HG03196 (cell line): ENCODE measurements around the gene CCND2.
A peak's percentile ranks its signal among the peaks of the same experiment; 100 is the strongest.

Source experiments
- ATAC-seq: cut with Tn5 transposase; IDR thresholded peaks from one replicate; pipeline ENCODE4 v1.9.1; 2021; ENCODE audit not compliant: unreplicated experiment

CCND2 gene

DNA sequence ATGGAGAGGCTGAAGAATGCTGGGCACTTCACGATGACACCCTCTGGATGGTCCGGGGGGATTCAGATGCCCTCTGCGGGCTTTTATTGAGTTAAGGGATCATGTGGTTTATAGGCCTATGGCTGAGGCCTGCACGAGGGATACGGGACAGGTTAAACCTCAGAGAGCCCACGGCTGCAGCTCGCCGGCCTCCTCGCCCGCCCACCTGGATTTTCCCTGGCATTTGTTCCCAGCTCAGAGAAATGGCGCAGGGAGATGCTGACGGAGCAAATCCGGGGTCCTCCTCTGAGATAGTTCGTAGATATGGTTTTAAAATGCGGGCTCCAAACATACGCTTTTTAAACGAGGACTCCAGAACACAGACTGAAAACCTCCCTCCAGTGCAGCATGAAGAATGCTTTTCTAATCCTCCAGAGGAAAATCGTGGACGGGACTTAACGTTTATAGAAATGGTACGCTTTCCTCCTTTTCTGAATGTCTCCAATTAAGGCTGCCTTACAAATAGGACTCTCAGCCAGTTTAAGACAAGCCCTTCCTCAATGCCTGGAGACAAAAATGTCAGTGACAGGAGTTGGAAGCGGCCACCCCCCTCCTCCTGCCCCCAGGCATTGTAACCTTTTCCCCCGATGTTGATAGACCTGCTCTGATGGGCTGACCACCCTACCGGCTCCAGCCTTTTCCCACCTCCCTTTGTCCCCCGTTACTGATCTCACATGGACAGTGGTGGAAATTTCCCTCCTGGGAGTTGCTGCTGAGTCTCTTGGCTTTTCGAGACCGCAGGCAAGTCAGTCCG, 16.6 kb downstream of the CCND2 start:
- ATAC-seq: no peak

DNA sequence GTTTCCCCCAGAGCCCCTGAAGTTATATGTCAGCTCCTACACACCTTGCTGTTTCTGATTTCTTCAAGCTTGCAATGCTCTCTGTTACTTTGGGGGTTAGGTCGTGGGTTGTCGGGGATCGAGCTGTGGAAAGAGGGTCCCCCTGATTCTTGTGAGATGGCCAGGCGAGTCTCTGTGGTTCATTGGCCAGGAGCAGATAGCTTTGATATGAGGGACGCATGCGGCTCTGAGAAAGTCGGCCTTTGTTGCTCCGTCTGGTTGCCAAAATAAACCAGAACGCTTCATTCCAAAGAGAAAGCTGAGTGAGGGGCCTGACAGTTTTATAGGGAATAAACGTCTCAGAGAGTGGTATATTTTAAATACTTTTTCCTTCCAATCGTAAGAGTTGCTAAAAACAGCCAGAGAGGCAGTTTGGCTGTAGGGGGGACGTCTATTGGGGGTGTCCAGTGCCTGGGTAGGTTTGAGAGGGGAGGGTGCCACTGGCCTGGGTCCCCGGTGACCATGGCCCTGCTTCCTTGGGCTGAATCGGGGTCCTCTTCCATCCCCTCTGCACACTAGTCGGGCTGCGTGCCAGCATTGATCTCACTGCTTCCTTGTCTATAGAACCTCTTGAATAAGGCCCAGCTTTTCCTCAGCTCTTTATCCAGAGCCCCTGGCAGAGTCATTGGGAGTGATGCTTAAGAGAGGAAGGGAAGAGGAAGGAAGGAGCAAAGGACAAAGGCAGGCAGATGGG, 18.9 kb downstream of the CCND2 start:
- ATAC-seq: no peak

DNA sequence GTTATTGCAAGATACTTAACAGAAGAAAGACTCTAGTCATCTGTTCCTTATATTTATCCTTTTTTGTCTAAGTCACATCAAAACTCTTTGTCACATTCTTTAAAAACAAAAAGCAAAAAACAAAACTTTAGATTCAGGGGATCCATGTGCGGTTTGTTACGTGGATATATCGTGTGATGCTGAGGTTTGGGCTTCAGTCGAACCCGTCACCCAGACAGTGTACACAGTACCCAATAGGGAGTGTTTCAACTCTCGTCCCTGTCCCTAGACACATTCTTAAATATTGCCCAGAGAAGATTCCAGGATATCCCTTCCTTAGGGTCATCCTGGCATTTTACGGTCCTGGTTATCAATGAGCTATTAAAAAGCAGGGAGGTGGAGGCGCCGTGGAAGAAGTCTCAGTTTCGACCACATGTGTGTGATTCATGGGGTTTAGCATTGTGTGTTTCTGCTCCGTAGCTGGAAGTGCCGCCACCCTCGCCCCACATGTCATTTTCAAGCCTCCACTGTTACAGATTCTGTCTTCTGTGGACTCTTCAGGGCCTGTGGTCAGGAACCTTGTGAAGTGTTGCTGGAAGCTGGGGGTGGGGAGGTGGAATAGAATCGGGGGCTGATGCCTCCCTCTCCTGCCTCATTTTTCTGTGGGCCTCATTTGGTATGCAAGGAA, 19.9 kb downstream of the CCND2 start:
- no peak for ATAC-seq

DNA sequence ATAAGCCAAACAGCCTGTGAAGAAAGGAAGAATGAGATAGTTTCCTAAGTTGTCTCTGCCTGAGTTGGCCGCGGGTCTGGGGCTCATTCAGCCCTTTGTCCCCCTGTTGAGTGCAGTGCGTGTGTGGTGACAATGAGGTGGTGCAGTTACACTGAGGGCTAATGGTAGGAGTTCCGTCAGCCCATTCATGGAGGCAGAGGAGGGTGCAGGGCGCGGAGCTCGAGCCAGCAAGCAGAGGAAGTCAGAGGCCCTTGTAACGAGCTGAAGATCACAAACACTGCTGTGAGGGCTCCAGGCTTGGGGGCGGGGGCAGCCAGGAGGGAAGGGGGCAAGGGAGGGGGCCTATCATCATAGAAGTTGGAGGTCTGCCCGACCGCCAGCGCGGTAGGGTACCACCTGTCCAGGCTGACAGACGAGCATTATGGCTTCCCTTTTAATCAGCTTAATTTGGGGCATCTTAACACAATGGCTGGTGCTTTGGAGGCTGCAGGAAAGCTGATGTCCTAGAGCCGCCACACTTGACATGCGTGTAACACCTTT, 20.5 kb downstream of the CCND2 start:
- no peak for ATAC-seq

DNA sequence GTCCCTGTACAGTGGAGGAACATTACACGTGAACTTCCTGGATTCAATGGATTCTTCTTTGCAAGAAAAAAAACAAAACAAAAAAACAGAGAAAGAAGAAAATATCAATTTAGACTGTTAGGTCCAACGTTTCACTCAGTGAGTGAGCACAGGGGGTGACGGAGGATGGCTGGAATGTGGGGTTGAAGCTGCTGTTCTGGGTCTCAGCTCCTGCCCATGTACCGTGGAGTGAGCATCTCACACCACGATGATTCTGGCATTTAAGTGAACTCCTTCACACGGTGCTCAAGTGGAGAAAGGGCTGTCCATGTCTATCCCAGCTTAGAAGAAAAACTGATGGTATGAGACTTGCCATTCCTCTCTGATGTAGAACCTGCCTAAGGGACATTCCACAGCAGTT, 23.2 kb downstream of the CCND2 start:
- ATAC-seq: no peak

DNA sequence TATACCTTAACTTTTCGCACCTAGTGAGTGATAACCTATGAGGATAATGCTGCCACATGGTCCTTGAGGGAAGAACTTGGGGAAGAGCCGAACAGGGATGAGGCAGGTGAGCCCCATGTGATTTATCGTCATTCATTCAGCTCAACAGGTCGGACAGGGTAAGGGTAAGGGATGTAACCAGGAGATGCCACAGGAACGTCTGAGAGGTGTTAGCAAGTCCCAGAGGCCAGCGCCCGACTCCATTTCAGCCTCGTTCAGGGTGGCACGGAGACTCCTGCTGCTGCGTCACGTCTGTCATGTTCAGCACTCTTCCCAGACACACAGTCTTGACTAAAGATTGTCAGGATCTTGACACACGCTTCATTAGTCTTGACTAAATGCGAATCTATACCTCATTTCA, 24.1 kb downstream of the CCND2 start:
- no peak for ATAC-seq

DNA sequence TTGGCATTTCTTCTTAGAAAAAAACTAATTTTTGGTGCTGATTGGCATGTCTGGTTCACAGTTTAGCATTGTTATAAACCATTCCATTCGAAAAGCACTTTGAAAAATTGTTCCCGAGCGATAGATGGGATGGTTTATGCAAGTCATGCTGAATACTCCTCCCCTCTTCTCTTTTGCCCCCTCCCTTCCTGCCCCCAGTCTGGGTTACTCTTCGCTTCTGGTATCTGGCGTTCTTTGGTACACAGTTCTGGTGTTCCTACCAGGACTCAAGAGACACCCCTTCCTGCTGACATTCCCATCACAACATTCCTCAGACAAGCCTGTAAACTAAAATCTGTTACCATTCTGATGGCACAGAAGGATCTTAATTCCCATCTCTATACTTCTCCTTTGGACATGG, 27.3 kb downstream of the CCND2 start:
- ATAC-seq: no peak

DNA sequence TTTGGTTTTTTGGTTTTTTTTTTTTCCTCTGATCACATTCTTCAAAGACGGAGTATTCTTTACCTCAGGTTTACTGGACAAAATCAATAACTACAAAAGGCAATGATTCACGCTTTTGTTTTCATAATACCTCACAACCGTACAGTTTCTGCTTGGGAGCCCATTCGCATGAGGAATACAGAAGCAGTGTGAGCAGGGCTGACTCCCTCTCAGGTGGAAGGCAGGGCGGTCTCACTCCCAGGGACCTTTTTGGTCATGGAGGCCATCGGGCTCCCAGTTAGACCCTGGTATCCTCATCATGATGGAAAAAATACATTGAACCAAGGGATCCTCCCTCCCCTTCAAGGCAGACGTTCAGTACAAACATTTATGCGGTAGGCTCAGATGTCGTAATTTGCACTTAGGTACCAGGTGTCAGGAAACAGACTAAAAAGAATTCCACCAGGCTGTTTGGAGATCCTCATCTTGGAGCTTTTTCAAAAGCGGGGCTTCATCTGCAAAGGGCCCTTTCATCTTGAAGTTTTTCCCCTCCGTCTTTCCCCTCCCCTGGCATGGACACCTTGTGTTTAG, 28.5 kb downstream of the CCND2 start:
- ATAC-seq: no peak

DNA sequence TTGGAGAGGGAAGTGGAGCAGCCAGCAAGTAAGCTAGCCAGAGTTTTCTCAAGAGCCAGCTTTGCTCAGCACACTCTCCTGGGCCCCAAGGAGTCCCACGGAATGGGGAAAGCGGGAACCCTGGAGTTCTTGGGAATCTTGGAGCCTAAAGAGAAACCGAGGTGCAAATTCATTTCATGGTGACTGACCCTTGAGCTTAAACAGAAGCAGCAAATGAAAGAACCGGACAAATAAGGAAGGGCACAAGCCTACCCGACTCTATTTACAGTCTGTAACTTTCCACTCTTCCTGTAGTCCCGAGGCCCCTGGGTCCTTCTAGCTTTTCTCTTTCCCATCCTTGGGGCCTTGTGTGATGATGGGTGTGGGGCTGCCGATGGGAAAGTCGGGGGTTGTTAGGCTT, 29.3 kb downstream of the CCND2 start:
- ATAC-seq: no peak

DNA sequence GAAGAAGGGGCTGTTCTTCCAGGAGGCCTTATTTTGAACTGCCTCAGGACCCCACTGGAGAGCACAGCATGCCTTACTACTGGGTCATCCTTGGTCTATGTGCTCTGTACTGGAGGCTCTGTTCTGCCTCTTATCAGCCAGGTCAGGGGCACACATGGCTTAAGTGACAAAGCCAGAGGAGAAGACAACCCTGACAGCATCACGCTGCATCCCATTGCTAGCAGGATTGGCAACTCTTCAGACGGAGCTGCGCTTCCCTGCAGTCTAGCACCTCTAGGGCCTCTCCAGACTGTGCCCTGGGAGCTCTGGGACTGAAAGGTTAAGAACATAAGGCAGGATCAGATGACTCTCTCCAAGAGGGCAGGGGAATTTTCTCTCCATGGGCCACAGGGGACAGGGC, 30.2 kb downstream of the CCND2 start:
- no peak for ATAC-seq

DNA sequence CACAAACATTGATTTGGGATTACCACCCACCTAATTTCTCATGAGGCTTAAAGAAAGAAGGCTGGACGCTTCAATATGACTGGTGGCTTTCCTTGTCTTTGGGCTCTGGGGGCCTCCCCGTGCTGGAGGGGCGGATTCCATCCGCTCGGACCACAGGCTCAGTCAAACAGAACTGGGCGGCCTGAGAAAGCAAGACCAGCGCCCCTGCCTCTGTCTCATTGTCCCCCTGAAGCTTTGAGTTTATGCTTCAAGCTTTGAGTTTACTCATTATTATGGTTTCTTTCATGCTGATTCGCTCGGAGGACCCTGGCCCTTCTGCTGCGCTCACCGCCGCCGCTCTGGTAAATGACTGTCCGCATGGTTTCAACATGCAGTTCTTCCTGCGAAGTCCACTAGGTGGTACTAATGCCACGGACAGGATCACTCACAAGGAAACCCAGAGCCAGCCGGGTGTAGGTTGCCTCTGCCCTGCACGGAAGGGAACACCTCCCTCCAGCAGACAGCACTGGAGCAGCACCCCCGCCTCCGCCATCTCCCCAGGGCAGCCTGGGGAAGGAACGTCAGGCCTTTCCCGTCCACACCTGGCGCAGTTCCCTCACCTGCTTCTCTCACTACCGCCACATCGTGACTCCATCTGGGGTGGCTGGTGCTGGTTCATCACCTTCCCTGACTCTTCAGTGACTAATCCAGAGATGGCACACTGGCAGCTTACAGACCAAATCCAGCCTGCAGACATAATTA, 34.2 kb downstream of the CCND2 start:
- ATAC-seq: no peak

DNA sequence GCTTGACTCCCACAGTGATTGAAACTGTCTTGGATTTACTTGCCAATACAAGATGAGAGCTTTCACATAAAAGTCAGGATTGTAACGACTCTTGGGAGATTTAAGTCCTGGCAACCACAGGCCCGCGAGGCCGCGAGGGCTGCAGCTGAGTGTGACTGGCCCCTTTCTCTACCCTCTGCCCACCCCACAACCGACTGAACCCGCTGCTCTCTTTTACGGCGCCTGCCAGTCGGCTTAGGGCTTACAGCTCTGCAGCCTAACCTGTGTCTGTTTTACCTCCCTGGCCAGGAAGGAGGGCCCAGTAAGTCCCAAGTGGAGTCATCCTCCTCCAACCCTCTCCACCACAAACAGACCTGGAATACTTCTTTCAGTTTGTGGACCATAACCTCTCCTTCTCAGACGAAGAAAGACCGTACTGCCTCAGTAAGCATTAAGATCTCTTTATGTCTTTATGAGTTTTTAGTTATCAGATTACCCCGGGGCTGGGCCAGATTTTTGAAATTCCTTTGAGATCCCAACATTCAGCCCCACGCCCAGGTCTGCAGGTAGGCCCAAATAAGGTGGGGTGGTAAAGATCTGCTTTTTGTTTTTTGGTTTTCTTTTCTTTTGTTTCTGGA, 34.9 kb downstream of the CCND2 start:
- ATAC-seq: no peak

DNA sequence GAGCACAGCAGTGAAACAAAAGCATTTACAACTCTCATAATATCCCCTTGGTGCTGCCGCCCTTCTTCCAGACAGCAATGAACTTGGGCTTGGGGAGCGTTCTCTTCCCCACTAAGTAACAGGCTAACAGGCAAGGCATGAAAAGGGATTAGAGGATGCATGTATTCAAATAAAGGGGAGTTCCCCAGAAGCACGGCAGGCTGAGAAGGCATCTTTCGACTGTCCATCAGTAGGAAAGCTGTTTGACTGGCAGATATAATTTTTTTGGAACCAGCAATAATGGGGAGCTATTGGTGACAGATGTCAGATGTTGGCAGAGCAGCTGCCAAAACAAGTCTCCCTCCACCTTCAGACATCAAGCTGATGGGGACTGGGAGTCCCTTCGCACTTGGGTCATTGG, 38.2 kb downstream of the CCND2 start:
- ATAC-seq: no peak

DNA sequence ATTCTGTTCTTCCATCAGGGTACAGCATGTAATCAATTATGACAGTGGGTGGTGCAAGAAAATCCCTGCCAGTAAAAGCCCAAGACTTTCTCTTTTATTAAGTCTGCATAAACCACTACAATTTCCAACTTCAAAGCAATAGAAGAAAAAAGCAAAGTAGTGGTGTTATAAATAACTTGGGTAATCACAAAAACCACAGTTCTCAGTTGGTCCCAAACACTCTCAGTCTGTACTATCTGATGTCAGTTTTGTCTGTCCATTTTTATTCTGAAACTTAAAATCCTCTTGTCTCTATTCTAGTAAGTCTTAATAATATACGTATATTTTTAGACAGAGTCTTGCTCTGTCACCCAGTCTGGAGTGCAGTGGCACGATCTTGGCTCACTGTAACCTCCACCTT, 38.7 kb downstream of the CCND2 start:
- ATAC-seq: no peak

DNA sequence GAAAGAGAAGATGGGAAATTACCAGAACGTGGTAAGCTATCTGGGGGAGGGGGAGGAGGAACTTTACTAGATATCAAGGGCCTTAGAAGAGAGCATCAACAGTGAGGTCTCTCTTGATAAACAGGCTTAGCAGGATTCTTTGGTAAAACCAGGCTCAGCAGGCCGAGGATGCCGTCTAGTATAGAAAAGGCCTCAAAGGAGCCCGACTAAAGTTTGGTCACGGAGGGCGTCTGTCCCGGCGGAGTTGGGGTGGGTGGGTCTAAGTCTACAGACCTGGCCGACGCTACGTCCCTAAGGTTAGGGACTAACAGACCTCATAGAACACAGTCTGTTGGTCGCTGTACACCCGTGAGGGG, 46.9 kb downstream of the CCND2 start:
- ATAC-seq: peak; percentile 40

DNA sequence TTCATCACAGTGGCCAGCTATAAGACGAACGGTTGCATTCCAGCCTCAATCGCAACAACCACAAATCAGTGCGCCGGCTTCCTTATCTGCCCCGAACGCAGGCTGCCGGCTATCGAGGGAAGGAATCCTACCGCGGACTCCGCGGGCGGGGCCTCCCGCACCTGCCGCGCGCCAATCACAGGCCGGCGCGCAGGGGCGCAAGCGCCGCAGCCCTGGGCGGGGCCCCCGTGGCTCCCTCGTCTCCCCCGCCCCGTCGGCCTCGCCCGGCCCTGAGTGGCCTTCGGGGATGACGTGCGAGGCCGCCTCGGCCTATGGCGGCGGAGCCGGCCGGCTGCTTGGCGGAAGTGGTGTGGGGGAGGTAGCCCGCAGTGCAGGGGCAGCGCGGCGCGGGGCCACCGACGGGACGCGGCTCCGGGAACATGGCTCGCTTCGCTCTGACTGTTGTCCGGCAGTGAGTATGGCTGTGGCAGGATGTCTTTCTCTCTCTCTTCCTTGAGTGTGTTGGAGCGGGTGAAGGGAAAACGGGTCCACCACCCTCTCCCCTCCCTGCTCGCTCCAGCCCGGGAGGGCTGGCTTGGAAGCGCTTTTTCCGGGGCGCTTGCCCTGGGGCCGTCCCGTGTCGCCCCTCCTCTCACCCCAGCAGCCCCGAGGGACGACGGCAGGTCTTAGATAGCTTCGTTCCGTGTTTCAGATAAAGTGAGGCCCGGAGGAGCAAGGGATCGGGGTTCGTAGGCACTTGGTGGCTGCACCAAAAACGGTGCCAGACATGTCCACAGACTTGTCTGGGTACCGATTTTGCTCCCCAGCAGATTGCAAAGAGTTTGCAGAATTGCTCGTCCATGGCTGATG, 47.5 kb downstream of the CCND2 start, which contains the start of gene TIGAR:
TSS of gene TIGAR (plus strand) at position 361 of the 849 bp plus-strand sequence. CDS start at position 420, 59 bp downstream.
- ATAC-seq: peak; percentile 93

DNA sequence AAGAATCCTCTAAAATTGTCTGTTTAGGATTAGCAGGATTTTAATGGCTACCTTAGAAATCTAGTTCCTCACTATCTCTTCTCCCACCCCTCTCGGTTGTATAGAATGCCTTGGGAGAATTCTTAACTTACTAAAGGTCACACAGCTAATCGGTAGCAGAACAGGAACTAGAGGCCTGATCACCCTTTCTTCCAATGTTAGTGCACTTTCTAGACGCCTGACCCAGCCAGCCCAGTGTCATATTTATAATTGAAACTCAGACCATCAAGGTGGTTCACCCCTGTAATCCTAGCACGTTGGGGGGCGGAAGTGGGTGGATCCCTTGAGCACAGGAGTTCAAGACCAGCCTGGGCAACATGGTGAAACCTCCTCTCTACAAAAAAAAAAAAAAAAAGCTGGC, 49.2 kb downstream of the CCND2 start:
- no peak for ATAC-seq
